Effector memory CD4-positive, alpha-beta T cell (primary cell): ENCODE data around the gene SLC11A1.

ENCODE experiments used
- DNase-seq, 3 donors: peaks; one replicate each; pipeline ENCODE4 v3.0.0-alpha.2; 2020
- H3K27ac ChIP-seq: 2 replicates; pipeline ENCODE4 v1.7.0; 2013; ENCODE audit warnings: mild to moderate bottlenecking, low read length, moderate library complexity; ENCODE audit not compliant: insufficient read depth, poor library complexity, severe bottlenecking
- H3K27me3 ChIP-seq: replicated peaks from 2 replicates; pipeline ENCODE4 v1.7.0; 2013; ENCODE audit warnings: mild to moderate bottlenecking, low read length; ENCODE audit not compliant: insufficient read depth, control insufficient read depth, poor library complexity, severe bottlenecking
- H3K36me3 ChIP-seq: 2 replicates; pipeline ENCODE4 v1.7.0; 2013; ENCODE audit warnings: mild to moderate bottlenecking, low read length, moderate library complexity; ENCODE audit not compliant: control insufficient read depth, insufficient read depth
- H3K4me1 ChIP-seq: 2 replicates; pipeline ENCODE4 v1.7.0; 2013; ENCODE audit warnings: low read length, mild to moderate bottlenecking; ENCODE audit not compliant: control insufficient read depth, insufficient read depth, poor library complexity, severe bottlenecking
- H3K4me3 ChIP-seq: 2 replicates; pipeline ENCODE4 v1.7.0; 2013; ENCODE audit warnings: low read length, low read depth, mild to moderate bottlenecking; ENCODE audit not compliant: insufficient read depth, poor library complexity, severe bottlenecking
- H3K9me3 ChIP-seq: 2 replicates; pipeline ENCODE4 v1.7.0; 2013; ENCODE audit warnings: mild to moderate bottlenecking, low read length, moderate library complexity; ENCODE audit not compliant: control insufficient read depth

SLC11A1 gene

GRCh38 chr2:218404351-218405085, 22.4 kb downstream of the SLC11A1 start:
- peaks cover 45% of the 10 kb centered on the region for H3K4me1 ChIP-seq

GRCh38 chr2:218405086-218405745, 23.1 kb downstream of the SLC11A1 start:
- H3K4me1 ChIP-seq, result peaks cover 45% of the 10 kb centered on the region

More at GRCh38 chr2:218404351-218405085, 22.4 kb downstream of the SLC11A1 start:
- DNase-seq, result no peak
- Histone ChIP-seq H3K27me3 (no peaks in the 10 kb centered on the region), H3K4me3 (no peak overlapping the region), H3K27ac (peak overlapping the region; percentile 31), H3K36me3 (peaks cover 22% of the 10 kb centered on the region), H3K9me3 (no peaks in the 10 kb centered on the region)

GRCh38 chr2:218405746-218406208, 23.7 kb downstream of the SLC11A1 start:
- peak overlapping the region; percentile 72 for H3K27ac ChIP-seq
- peaks cover 45% of the 10 kb centered on the region for H3K4me1 ChIP-seq
- H3K9me3 ChIP-seq, result no peaks in the 10 kb centered on the region
- peaks cover 22% of the 10 kb centered on the region for H3K36me3 ChIP-seq
- DNase-seq, result no peak
- H3K27me3 ChIP-seq, result no peaks in the 10 kb centered on the region
- peak overlapping the region; percentile 18 for H3K4me3 ChIP-seq

More at GRCh38 chr2:218405086-218405745, 23.1 kb downstream of the SLC11A1 start:
- Histone ChIP-seq H3K9me3 (no peaks in the 10 kb centered on the region), H3K4me3 (peak overlapping the region; percentile 18), H3K27me3 (no peaks in the 10 kb centered on the region), H3K27ac (peak overlapping the region; percentile 72), H3K36me3 (peaks cover 22% of the 10 kb centered on the region)
- no peak for DNase-seq

- Histone ChIP-seq H3K36me3 (peaks cover 22% of the 10 kb centered on the region), H3K4me3 (peak overlapping the region; percentile 41), H3K27ac (peak overlapping the region; percentile 72), H3K4me1 (peaks cover 39% of the 10 kb centered on the region), H3K9me3 (no peaks in the 10 kb centered on the region), H3K27me3 (no peaks in the 10 kb centered on the region)
- DNase-seq, result peak; percentile 87 to 90 (median 89)
Measured at GRCh38 chr2:218406209-218406948, 24.3 kb downstream of the SLC11A1 start.

GRCh38 chr2:218406949-218407618, 25.0 kb downstream of the SLC11A1 start:
- peaks cover 32% of the 10 kb centered on the region for H3K4me1 ChIP-seq

GRCh38 chr2:218407717-218408116, 25.6 kb downstream of the SLC11A1 start:
- Histone ChIP-seq H3K4me1 (peaks cover 28% of the 10 kb centered on the region), H3K36me3 (peaks cover 10% of the 10 kb centered on the region), H3K4me3 (no peak overlapping the region), H3K9me3 (no peaks in the 10 kb centered on the region), H3K27ac (no peak overlapping the region), H3K27me3 (no peaks in the 10 kb centered on the region)
- no peak for DNase-seq

More at GRCh38 chr2:218406949-218407618, 25.0 kb downstream of the SLC11A1 start:
- H3K36me3 ChIP-seq, result peaks cover 16% of the 10 kb centered on the region
- peak overlapping the region; percentile 72 for H3K27ac ChIP-seq
- H3K27me3 ChIP-seq, result no peaks in the 10 kb centered on the region
- H3K4me3 ChIP-seq, result peak overlapping the region; percentile 41
- DNase-seq, result peak; percentile 46 to 65 (median 54)
- no peaks in the 10 kb centered on the region for H3K9me3 ChIP-seq

- Histone ChIP-seq H3K27me3 (no peaks in the 10 kb centered on the region), H3K4me1 (no peaks in the 10 kb centered on the region), H3K36me3 (no peaks in the 10 kb centered on the region), H3K9me3 (no peaks in the 10 kb centered on the region), H3K27ac (no peak overlapping the region), H3K4me3 (no peak overlapping the region)
- no peak for DNase-seq
Measured at GRCh38 chr2:218418321-218418716, 36.2 kb downstream of the SLC11A1 start.

GRCh38 chr2:218418717-218419458, 36.8 kb downstream of the SLC11A1 start, which contains the start of gene VIL1:
Gene VIL1 (plus strand): TSS chr2:218419123. CDS start chr2:218423779, 4,656 bp downstream.
- Histone ChIP-seq H3K4me3 (no peak within 1 kb of the TSS), H3K27ac (no peak within 1 kb of the TSS), H3K27me3 (no peaks in the 10 kb centered on the region), H3K36me3 (no peaks in the 10 kb centered on the region), H3K9me3 (no peaks in the 10 kb centered on the region), H3K4me1 (no peaks in the 10 kb centered on the region)
- no peak for DNase-seq

GRCh38 chr2:218419630-218420216, 37.6 kb downstream of the SLC11A1 start:
- Histone ChIP-seq H3K27me3 (no peaks in the 10 kb centered on the region), H3K4me1 (no peaks in the 10 kb centered on the region), H3K9me3 (no peaks in the 10 kb centered on the region), H3K36me3 (no peaks in the 10 kb centered on the region), H3K4me3 (no peak overlapping the region), H3K27ac (no peak overlapping the region)
- no peak for DNase-seq
